Common myeloid progenitor, CD34-positive (primary cell): ENCODE results near the gene KCNQ5.

Experiments
- CTCF ChIA-PET: fragments of 350-600 bp; sonication (Branson Sonifier 250); formaldehyde crosslinking; loops from one replicate; lab custom pipeline; 2021; ENCODE audit warnings: antibody characterized with exemption; lab: Charles Lee
- POLR2A ChIA-PET: fragments of 350-600 bp; sonication (Branson Sonifier 250); formaldehyde crosslinking; loops from one replicate; lab custom pipeline; 2021; ENCODE audit warnings: antibody characterized with exemption; lab: Charles Lee
- DNase-seq, 3 donors: peaks; one replicate each; pipeline versions ENCODE4 v3.0.0 to v3.0.0-alpha.2; 2013
- H3K27ac ChIP-seq, 2 experiments: 1 replicate in 1 of 2; 2 replicates in 1 of 2; pipeline ENCODE4 v1.7.0; 2013; ENCODE audit warnings: inconsistent platforms in 2 of 2, low read length in 2 of 2, mild to moderate bottlenecking in 2 of 2, low read depth in 1 of 2, moderate library complexity in 1 of 2; ENCODE audit not compliant: severe bottlenecking in 2 of 2, insufficient read depth in 1 of 2, poor library complexity in 1 of 2
- H3K27me3 ChIP-seq, 5 experiments: replicated peaks in 2 of 5; 1 replicate in 3 of 5; 2 replicates in 2 of 5; pipeline versions ENCODE4 v1.6.1 to v1.7.0; 2013; ENCODE audit warnings: low read length in 4 of 5, mild to moderate bottlenecking in 2 of 5, moderate library complexity in 2 of 5, inconsistent platforms in 1 of 5; ENCODE audit not compliant: insufficient read depth in 5 of 5, control insufficient read depth in 4 of 5
- H3K36me3 ChIP-seq, 4 experiments: 1 replicate in 2 of 4; 2 replicates in 2 of 4; pipeline versions ENCODE4 v1.6.1 to v1.7.0; 2013; ENCODE audit warnings: low read length in 3 of 4, control low read depth in 1 of 4, mild to moderate bottlenecking in 1 of 4; ENCODE audit not compliant: control insufficient read depth in 4 of 4, insufficient read depth in 4 of 4
- H3K4me1 ChIP-seq, 4 experiments: 1 replicate in 3 of 4; 2 replicates in 1 of 4; pipeline versions ENCODE4 v1.6.1 to v1.7.1; 2013; ENCODE audit warnings: low read length in 3 of 4, mild to moderate bottlenecking in 3 of 4, control low read depth in 1 of 4, inconsistent platforms in 1 of 4, moderate library complexity in 1 of 4; ENCODE audit not compliant: control insufficient read depth in 4 of 4, insufficient read depth in 4 of 4; ENCODE audit errors: control extremely low read depth in 1 of 4
- H3K4me3 ChIP-seq, 7 experiments: 1 replicate in 4 of 7; 2 replicates in 3 of 7; pipeline versions ENCODE4 v1.5.1 to v1.7.0; 2013; ENCODE audit warnings: mild to moderate bottlenecking in 7 of 7, low read length in 6 of 7, moderate library complexity in 6 of 7, inconsistent platforms in 2 of 7, low read depth in 2 of 7, control low read depth in 1 of 7; ENCODE audit not compliant: insufficient read depth in 4 of 7, control insufficient read depth in 1 of 7; ENCODE audit errors: extremely low read depth in 1 of 7
- H3K9me3 ChIP-seq, 5 experiments: 1 replicate in 4 of 5; 2 replicates in 1 of 5; pipeline versions ENCODE4 v1.6.1 to v1.7.1; 2013; ENCODE audit warnings: low read length in 4 of 5, mild to moderate bottlenecking in 2 of 5, inconsistent platforms in 1 of 5, low read depth in 1 of 5, moderate library complexity in 1 of 5; ENCODE audit not compliant: control insufficient read depth in 4 of 5, insufficient read depth in 2 of 5; ENCODE audit errors: control extremely low read depth in 1 of 5
- WGBS: methylation state at CpG from one replicate; pipeline ENCODE4 v1.1.5; 2013; ENCODE audit not compliant: insufficient coverage; 5-methylcytosine and 5-hydroxymethylcytosine counted together

The KCNQ5 gene

GRCh38 chr6:73143551-73143950 lies 521.7 kb downstream of the KCNQ5 start:
- ChIA-PET POLR2A (no interaction called here), CTCF (interaction anchor here (1.2 kb wide), 1 partner anchor 39 kb away, joined by 3 read pairs; no protein-coding TSS in a partner anchor)
- no peaks in the 10 kb centered on the region for H3K4me1 ChIP-seq
- no peak for DNase-seq
- no peaks in the 10 kb centered on the region for H3K27me3 ChIP-seq
- peaks cover 0 to 17% (median 4%) of the 10 kb centered on the region in 4 experiments for H3K36me3 ChIP-seq
- H3K9me3 ChIP-seq = no peaks in the 10 kb centered on the region
- WGBS = 100% methylated on average over 2 of the region's 4 CpGs
- no peak overlapping the region for H3K27ac ChIP-seq
- H3K4me3 ChIP-seq = no peak overlapping the region

DNA sequence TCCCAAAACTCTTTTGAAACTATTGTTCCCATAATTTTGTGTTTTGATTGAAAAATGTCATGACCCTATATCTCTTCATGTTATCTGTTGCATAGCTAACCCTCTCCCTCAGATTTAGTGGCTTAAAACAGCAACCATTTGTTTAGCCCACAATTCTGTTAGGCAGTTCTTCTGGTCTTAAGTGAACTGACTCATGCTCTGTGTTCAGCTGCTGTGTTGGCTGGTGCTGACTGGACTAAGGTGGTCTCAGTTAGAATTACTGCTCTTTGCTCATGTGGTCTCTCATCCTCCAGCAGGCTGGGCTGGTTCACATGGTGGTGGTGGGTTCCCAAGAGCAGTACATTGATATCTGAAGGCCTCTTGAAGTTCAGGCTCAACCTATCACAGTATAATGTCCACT lies 522.7 kb downstream of the KCNQ5 start:
- H3K9me3 ChIP-seq = no peaks in the 10 kb centered on the region
- H3K4me1 ChIP-seq = no peaks in the 10 kb centered on the region
- no peak overlapping the region for H3K27ac ChIP-seq
- no peak for DNase-seq
- H3K27me3 ChIP-seq = no peaks in the 10 kb centered on the region
- H3K36me3 ChIP-seq = peaks cover 0 to 16% (median 4%) of the 10 kb centered on the region in 4 experiments
- no peak overlapping the region for H3K4me3 ChIP-seq
- POLR2A ChIA-PET = no interaction called here
- CTCF ChIA-PET = interaction anchor here (1.0 to 1.2 kb wide), 2 partner anchors 14 to 38 kb away, joined by 3 read pairs; no protein-coding TSS in a partner anchor

- no peak overlapping the region for H3K4me3 ChIP-seq
- no peaks in the 10 kb centered on the region for H3K9me3 ChIP-seq
- ChIA-PET CTCF (no interaction called here), POLR2A (no interaction called here)
- WGBS = no CpG with 5 or more reads among the region's 6 CpGs
- no peaks in the 10 kb centered on the region for H3K4me1 ChIP-seq
- H3K27me3 ChIP-seq = no peaks in the 10 kb centered on the region
- H3K27ac ChIP-seq = no peak overlapping the region
- H3K36me3 ChIP-seq = peaks cover 0 to 13% (median 1%) of the 10 kb centered on the region in 4 experiments
- no peak for DNase-seq
These were observed 523.8 kb downstream of the KCNQ5 start for GRCh38 chr6:73145690-73146089.

DNA sequence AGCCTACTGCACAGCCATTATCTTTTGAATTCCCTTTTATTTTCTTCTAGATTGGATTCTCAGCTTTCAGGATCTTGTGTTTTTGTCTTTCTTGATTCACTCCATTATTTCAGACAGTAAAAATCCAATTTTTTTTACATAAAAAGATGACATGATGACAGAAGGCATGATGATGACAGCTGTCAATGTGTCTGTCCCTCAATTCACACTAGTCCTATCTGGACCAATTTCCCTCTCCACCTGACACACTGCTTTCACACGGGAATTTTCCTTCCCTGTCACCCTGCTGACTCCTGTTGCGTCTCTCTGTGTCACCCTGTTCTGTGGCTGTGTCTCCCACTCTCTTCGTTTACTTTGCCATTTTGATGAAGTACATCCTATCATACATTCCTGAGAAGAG lies 529.9 kb downstream of the KCNQ5 start:
- no CpG with 5 or more reads among the region's 3 CpGs for WGBS
- Histone ChIP-seq H3K36me3 (peaks cover 0 to 3% (median 2%) of the 10 kb centered on the region in 4 experiments), H3K27me3 (no peaks in the 10 kb centered on the region), H3K4me3 (no peak overlapping the region), H3K4me1 (no peaks in the 10 kb centered on the region), H3K27ac (no peak overlapping the region), H3K9me3 (no peaks in the 10 kb centered on the region)
- DNase-seq = no peak
- ChIA-PET CTCF (interaction anchor here (1.3 to 1.9 kb wide), 2 partner anchors 18 to 22 kb away, joined by 4 to 5 read pairs; no protein-coding TSS in a partner anchor), POLR2A (no interaction called here)

- 100% methylated on average over 2 of the region's 2 CpGs for WGBS
- DNase-seq = no peak
- H3K4me1 ChIP-seq = no peaks in the 10 kb centered on the region
- ChIA-PET CTCF (interaction anchor here (1.3 to 1.9 kb wide), 2 partner anchors 19 to 23 kb away, joined by 4 to 5 read pairs; no protein-coding TSS in a partner anchor), POLR2A (no interaction called here)
- H3K9me3 ChIP-seq = peaks cover 0 to 6% (median under 1%) of the 10 kb centered on the region in 5 experiments
- no peaks in the 10 kb centered on the region for H3K27me3 ChIP-seq
- H3K36me3 ChIP-seq = peaks cover 3 to 11% (median 5%) of the 10 kb centered on the region in 4 experiments
- no peak overlapping the region for H3K4me3 ChIP-seq
- no peak overlapping the region for H3K27ac ChIP-seq
These were observed 530.7 kb downstream of the KCNQ5 start for GRCh38 chr6:73152556-73152955.

GRCh38 chr6:73152966-73153757 lies 531.3 kb downstream of the KCNQ5 start:
- ChIA-PET POLR2A (no interaction called here), CTCF (interaction anchor here (1.3 to 1.9 kb wide), 2 partner anchors 19 to 23 kb away, joined by 4 to 5 read pairs; no protein-coding TSS in a partner anchor)
- peaks cover 3 to 12% (median 6%) of the 10 kb centered on the region in 4 experiments for H3K36me3 ChIP-seq
- H3K4me3 ChIP-seq = no peak overlapping the region
- DNase-seq = no peak
- whole genome bisulfite sequencing = 75% methylated on average over 2 of the region's 2 CpGs
- peaks cover 0 to 6% (median 2%) of the 10 kb centered on the region in 5 experiments for H3K9me3 ChIP-seq
- H3K4me1 ChIP-seq = no peaks in the 10 kb centered on the region
- no peaks in the 10 kb centered on the region for H3K27me3 ChIP-seq
- H3K27ac ChIP-seq = no peak overlapping the region
